Skeletal muscle tissue (tissue), 4 donors: ENCODE results near the gene LTB. TPM values are rescaled to one million over a fixed set of nuclear protein-coding genes. Genes with fewer than 3 reads are reported as not detected.
"Not testable (repeated sequence)": the region's sequence is repeated elsewhere in the genome, so short reads cannot be mapped to it uniquely, and the experiment has no call there.

Experiments used
- H3K27ac ChIP-seq: one replicate; pipeline ENCODE4 v1.7.0; 2013; ENCODE audit warnings: mild to moderate bottlenecking, low read depth, low read length, inconsistent platforms
- H3K27me3 ChIP-seq, 3 donors: one replicate each; pipeline ENCODE4 v1.7.0; 2013; ENCODE audit warnings: low read length in 3 of 3; ENCODE audit not compliant: control insufficient read depth in 3 of 3, insufficient read depth in 3 of 3
- H3K36me3 ChIP-seq, 3 donors: one replicate each; pipeline ENCODE4 v1.7.0; 2013; ENCODE audit warnings: low read length in 3 of 3; ENCODE audit not compliant: control insufficient read depth in 3 of 3, insufficient read depth in 3 of 3
- H3K4me1 ChIP-seq, 3 donors: one replicate each; pipeline ENCODE4 v1.7.0; 2013; ENCODE audit warnings: low read length in 3 of 3, mild to moderate bottlenecking in 3 of 3; ENCODE audit not compliant: control insufficient read depth in 3 of 3, insufficient read depth in 3 of 3
- H3K4me3 ChIP-seq, 3 donors: one replicate each; pipeline ENCODE4 v1.7.0; 2013; ENCODE audit warnings: low read length in 3 of 3
- H3K9ac ChIP-seq, 3 donors: one replicate each; pipeline ENCODE4 v1.7.0; 2013; ENCODE audit warnings: low read length in 3 of 3, mild to moderate bottlenecking in 3 of 3, moderate library complexity in 2 of 3, low read depth in 1 of 3
- H3K9me3 ChIP-seq, 3 donors: one replicate each; pipeline ENCODE4 v1.7.0; 2013; ENCODE audit warnings: low read length in 3 of 3; ENCODE audit not compliant: control insufficient read depth in 3 of 3
- total RNA-seq: library from RNA; depleted of rRNA; stranded (reverse); fragments of >200 nt; gene quantifications from one replicate; pipeline ENCODE4 v1.2.3, GENCODE V29; 2014
- donor health status: Osteomylitis.

Gene LTB
- total RNA-seq, 1 donor from 2014 or later: 2.1 TPM

DNA sequence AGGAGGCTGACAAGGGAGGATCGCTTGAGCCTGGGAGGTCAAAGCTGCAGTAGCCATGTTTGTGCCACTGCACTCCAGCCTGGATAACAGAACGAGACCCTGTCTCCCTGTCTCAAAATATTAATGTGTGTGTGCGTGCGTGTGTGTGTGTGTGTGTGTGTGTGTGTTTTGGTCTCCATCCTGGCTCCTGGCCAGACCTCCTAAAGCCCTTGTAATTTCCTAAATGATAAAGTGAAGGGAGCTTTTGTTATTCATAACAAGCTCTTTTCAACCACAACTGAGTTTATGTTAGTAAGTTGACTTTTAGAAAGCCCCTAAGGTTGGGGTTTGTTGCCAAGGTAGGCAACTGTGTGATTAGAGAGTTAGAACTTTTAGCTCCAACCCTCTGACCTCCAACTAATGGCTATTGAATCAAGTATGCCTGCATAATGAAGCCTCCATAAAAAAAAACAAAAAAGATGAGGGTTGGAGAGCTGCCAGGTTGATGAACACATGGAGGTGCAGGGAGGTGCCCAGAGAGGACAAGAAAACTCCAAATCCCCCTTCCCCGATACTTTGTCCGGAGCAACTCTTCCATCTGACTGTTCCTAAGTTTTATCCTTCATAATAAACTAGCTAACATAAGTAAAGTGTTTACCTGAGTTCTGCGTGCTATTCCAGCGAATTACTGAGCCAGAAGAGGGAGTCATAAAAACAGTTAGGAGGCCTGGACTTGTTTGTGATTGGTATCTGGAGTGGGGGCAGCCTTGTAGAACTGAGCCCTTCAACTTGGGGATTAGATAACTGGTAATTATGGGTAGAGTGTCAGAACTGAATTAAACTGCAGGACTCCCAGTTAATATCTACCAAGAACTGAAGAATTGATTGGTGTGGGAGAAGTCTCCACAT is 27.5 kb upstream of the LTB start:
- H3K9me3 ChIP-seq: no peaks in the 10 kb centered on the region
- no peak overlapping the region for H3K9ac ChIP-seq
- no peaks in the 10 kb centered on the region for H3K27me3 ChIP-seq
- H3K27ac ChIP-seq: no peak overlapping the region
- no peaks in the 10 kb centered on the region for H3K4me1 ChIP-seq
- no peak overlapping the region for H3K4me3 ChIP-seq
- H3K36me3 ChIP-seq: no peaks in the 10 kb centered on the region

DNA sequence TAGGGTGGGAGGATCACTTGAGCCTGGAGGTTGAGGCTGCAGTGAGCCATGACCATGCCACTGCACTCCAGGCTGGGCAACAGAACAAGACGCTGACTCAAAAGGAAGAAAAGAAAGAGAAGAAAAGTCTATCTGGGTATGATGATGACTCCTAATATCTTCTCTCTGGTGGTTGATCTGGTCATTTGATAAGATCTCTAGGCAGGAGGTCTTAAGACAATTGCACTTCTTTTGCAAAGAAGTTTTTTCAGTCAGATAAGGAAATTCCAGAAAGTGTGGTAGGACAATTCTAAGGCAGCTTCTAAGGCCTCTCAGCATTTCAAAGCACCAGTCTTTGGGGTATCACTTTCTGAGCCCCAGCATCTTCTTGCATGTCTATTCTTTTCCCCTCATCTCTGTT is 25.1 kb upstream of the LTB start:
- Histone ChIP-seq H3K27ac (no peak overlapping the region), H3K36me3 (no peaks in the 10 kb centered on the region), H3K27me3 (no peaks in the 10 kb centered on the region), H3K9me3 (no peaks in the 10 kb centered on the region), H3K4me3 (no peak overlapping the region), H3K9ac (no peak overlapping the region), H3K4me1 (no peaks in the 10 kb centered on the region)

DNA sequence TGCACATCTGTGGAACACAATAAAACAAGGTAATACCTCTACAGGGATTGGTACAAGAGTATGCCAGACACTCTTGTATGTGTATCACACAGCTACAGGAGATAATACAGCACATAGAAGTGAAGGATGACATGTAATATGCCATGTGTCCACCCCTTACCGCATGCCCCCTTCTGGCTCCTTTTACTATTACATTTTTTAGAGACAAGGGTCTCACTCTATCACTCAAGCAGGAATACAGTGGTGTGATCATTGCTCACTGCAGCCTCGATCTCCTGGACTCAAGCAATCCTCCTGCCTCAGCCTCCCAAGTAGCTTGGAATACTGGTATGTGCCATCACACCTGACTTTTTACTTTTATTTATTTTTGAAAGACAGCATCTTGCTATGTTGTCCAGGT is 14.8 kb upstream of the LTB start:
- Histone ChIP-seq H3K9me3 (no peaks in the 10 kb centered on the region), H3K4me3 (no peak overlapping the region), H3K9ac (no peak overlapping the region), H3K4me1 (no peaks in the 10 kb centered on the region), H3K27ac (no peak overlapping the region), H3K36me3 (no peaks in the 10 kb centered on the region), H3K27me3 (no peaks in the 10 kb centered on the region)

DNA sequence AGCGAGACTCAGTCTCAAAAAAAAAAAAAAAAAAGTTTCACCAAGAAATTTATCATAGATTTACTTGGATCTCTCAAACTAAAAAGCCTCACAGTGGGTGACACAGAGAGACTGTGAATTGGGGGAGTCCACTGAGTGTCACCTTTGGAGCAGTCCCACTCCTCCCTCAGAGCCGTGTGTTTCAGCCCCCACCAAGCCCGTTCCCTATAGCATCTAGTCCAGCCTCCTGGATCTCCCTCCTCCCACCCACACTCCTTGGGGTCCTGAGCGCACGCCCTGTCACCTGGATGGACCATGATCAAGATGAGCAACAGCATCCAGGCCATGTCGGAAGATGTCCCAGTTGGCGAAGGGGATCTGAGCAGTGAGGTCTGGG is 10.2 kb upstream of the LTB start:
- H3K4me3 ChIP-seq: no peak overlapping the region
- H3K9ac ChIP-seq: no peak overlapping the region
- H3K36me3 ChIP-seq: no peaks in the 10 kb centered on the region
- no peaks in the 10 kb centered on the region for H3K27me3 ChIP-seq
- H3K9me3 ChIP-seq: no peaks in the 10 kb centered on the region
- H3K4me1 ChIP-seq: peaks cover 0 to 2% (median 2%) of the 10 kb centered on the region in 3 donors
- H3K27ac ChIP-seq: no peak overlapping the region

DNA sequence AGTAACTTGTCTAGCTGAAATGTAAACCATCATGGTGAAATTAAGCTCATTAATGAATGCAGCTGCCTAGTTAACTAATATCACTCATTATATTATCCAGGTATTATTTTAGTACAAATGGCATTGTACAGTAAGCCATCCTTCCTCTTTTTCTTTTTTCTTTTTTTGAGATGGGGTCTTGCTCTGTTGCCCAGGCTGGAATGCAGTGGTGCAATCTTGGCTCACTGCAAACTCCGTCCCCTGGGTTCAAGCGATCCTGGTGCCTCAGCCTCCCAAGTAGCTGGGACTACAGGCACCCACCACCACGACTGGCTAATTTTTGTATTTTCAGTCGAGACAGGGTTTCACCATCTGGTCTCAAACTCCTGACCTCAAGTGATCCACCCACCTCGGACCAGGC is 8.5 kb upstream of the LTB start:
- not testable (repeated sequence) for H3K27me3 ChIP-seq, H3K4me1 ChIP-seq, H3K9me3 ChIP-seq, H3K4me3 ChIP-seq, H3K9ac ChIP-seq, H3K27ac ChIP-seq, H3K36me3 ChIP-seq

DNA sequence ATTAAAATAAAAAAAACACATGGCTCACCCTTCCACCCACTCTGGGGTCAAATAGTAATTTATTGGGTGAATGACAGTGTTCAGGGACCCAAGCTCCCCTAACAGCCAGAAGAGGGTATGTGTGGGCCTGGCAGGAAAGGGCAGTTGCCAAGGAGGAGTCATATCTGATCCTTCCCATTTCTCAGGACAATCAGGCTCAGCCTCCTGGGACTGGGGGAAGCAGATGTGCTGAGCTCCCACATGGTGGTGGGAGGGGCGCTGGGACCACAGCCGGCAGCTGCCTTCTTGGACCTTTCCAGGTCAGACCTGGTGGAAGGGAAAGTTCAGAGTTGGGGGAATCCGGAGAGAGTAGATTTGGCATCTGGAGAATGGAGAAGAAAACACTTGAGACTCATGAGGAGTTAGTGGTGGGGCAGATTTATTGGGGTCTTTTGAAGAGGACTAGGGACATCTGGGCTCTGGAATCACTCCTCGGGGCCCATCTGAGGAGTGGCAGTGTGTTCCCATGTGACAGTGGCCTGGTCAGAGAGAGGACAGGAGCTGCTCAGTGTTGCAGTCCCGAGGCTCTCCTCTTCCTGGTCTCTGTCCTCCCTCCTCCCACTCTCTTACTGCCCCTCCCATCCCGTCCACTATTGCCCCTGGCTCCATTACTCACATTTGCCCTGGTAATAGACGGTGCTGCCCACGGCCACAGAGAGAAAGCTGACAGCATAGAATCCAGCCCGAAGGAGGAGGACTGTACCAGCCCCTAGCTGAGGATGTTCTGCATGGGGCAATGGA is 6.8 kb upstream of the LTB start:
- H3K27ac ChIP-seq: no peak overlapping the region
- H3K4me1 ChIP-seq: peaks cover 0 to 2% (median 2%) of the 10 kb centered on the region in 3 donors
- no peaks in the 10 kb centered on the region for H3K27me3 ChIP-seq
- H3K9me3 ChIP-seq: no peaks in the 10 kb centered on the region
- no peak overlapping the region for H3K9ac ChIP-seq
- no peak overlapping the region for H3K4me3 ChIP-seq
- no peaks in the 10 kb centered on the region for H3K36me3 ChIP-seq

DNA sequence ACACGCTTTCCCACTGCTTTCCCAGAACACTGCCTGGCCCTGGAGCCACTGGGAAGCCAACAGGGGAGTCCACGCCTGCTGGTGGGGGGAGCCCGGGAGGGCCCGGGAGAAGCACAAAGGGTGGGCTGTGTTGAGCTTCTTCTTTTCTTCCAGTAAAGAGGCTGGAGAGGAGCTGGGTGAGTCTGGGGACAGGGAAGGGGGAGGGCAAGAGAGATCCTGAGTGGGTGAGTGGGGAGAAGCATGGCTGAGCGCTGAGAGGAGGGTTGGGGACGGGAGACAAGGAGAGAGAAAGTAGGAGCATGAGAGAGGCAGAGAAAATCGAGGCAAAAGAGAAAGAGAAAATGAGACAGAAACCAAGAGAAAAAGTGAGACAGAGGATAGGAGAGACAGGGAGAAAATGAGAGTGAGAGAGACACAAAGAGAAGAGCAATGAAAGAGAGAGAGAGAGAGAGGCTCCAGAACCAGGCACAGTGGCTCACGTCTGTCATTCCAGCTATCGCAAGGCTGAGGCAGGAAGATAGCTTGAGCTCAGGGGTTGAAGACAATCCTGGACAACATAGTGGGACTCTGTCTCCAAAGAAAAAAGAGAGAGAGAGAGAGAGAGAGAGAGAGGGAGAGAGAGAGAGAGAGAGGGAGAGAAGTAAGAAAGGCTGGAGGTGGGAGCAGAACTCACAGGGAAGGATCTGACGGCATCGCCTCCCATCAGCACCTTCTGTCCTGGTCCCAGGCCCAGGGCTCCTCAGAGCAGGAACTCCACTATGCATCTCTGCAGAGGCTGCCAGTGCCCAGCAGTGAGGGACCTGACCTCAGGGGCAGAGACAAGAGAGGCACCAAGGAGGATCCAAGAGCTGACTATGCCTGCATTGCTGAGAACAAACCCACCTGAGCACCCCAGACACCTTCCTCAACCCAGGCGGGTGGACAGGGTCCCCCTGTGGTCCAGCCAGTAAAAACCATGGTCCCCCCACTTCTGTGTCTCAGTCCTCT is 5.9 kb upstream of the LTB start:
- no peaks in the 10 kb centered on the region for H3K9me3 ChIP-seq
- peaks cover 0 to 2% (median 2%) of the 10 kb centered on the region in 3 donors for H3K4me1 ChIP-seq
- H3K9ac ChIP-seq: no peak overlapping the region
- no peaks in the 10 kb centered on the region for H3K36me3 ChIP-seq
- no peaks in the 10 kb centered on the region for H3K27me3 ChIP-seq
- H3K27ac ChIP-seq: no peak overlapping the region
- H3K4me3 ChIP-seq: no peak overlapping the region

DNA sequence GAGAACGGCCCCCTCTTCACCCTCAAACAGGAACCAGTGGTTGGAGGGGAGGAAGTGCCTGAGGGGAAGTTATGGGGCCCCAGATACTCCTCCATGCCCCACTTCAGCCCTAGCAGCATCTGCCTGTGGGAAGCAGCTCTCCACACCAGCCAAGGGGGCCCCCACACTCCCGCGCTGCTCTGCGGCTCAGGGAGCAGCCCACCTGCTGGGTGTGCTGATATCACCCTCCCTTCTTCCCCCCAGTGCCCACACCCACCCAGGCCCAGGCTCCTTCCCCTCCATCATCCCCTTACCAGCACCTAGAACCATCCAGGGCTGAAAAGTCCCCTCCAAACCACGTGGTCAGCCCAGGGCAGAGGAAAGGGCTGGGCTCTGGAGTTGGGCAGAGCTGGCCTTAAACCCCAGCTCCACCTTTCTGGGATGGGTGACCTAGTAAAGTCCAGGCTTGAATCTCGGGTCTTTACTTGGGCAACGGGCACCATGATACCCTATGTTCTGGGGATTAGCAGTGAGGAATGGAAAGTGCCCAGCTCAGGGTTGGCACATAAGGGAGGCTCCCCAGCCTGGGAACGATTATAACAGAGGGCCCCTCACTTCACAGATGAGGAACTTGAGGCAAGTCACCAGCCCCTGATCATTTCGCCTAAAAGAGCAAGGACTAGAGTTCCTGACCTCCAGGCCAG is 4.5 kb upstream of the LTB start:
- no peak overlapping the region for H3K9ac ChIP-seq
- peaks cover 4 to 6% (median 6%) of the 10 kb centered on the region in 3 donors for H3K4me1 ChIP-seq
- H3K27me3 ChIP-seq: no peaks in the 10 kb centered on the region
- no peaks in the 10 kb centered on the region for H3K9me3 ChIP-seq
- peak overlapping the region in 1 of 3 donors; percentile 12 for H3K4me3 ChIP-seq
- no peaks in the 10 kb centered on the region for H3K36me3 ChIP-seq
- H3K27ac ChIP-seq: peak overlapping the region; percentile 25

DNA sequence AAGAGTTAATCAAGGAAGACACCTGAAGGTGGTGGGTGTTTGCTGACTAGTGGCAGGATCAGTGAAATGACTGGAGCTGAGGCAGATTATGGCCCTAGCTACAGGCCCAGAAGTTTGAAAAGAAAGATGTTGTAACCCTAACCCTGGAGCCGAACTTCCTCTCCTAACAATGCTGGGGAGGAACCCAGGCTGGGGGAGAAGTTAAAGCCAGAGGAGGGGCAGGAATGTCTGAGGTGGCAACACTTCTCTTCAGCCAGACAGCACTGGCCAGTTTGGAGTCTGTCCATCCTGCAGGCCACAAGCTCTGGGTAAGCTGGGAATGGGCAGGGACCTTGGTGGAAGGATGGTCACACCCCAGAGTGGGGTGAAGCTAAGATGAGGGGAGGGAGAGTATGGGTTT is 3.8 kb upstream of the LTB start, which contains the start of gene LST1:
Gene LST1, plus strand, starts transcription at position 270 of the 400 bp plus-strand sequence. CDS start 1,023 bp downstream, outside the sequence.
- H3K9ac ChIP-seq: no peak within 1 kb of the TSS
- peak within 1 kb of the TSS in 1 of 3 donors; percentile 12 for H3K4me3 ChIP-seq
- H3K27me3 ChIP-seq: no peaks in the 10 kb centered on the region
- no peaks in the 10 kb centered on the region for H3K9me3 ChIP-seq
- peak within 1 kb of the TSS; percentile 25 for H3K27ac ChIP-seq
- peaks cover 11 to 14% (median 13%) of the 10 kb centered on the region in 3 donors for H3K4me1 ChIP-seq
- no peaks in the 10 kb centered on the region for H3K36me3 ChIP-seq
